Kidney (tissue), 14 donors: ENCODE data around the gene OR6J1. TPM values are rescaled to one million over a fixed set of nuclear protein-coding genes. Genes with fewer than 3 reads are reported as not detected.
"Not testable (repeated sequence)": the region's sequence is repeated elsewhere in the genome, so short reads cannot be mapped to it uniquely, and the experiment has no call there.

Experiments used
- DNase-seq, 5 donors: peaks; one replicate each; pipeline ENCODE4 v3.0.0-alpha.2; 2013 to 2020
- FAIRE-seq: peaks from 2 replicates; lab custom pipeline; 2012; peaks lifted over from hg19 to GRCh38; lab: Jason Lieb, UNC
- H3K27ac ChIP-seq, 2 donors: one replicate each; pipeline ENCODE4 v1.7.0; 2013; ENCODE audit warnings: low read depth in 2 of 2, low read length in 2 of 2, inconsistent platforms in 1 of 2
- H3K27me3 ChIP-seq: one replicate; pipeline ENCODE4 v1.7.1; 2013; ENCODE audit warnings: low read length, inconsistent platforms; ENCODE audit not compliant: control insufficient read depth, insufficient read depth
- H3K36me3 ChIP-seq, 3 donors: one replicate each; pipeline versions ENCODE4 v1.7.0 to v1.7.1; 2013; ENCODE audit warnings: low read length in 3 of 3, control low read depth in 1 of 3, inconsistent platforms in 1 of 3; ENCODE audit not compliant: insufficient read depth in 3 of 3, control insufficient read depth in 2 of 3
- H3K4me1 ChIP-seq, 3 donors: one replicate each; pipeline versions ENCODE4 v1.7.0 to v1.7.1; 2013; ENCODE audit warnings: low read length in 3 of 3, inconsistent platforms in 1 of 3, low read depth in 1 of 3; ENCODE audit not compliant: control insufficient read depth in 2 of 3, insufficient read depth in 2 of 3
- H3K4me3 ChIP-seq, 3 donors: one replicate each; pipeline versions ENCODE4 v1.7.0 to v1.8.1; 2013; ENCODE audit warnings: low read length in 3 of 3, control low read depth in 1 of 3, inconsistent platforms in 1 of 3
- H3K9ac ChIP-seq, 3 donors: one replicate each; pipeline versions ENCODE4 v1.7.0 to v1.7.1; 2013; ENCODE audit warnings: low read length in 3 of 3, control low read depth in 1 of 3, inconsistent platforms in 1 of 3
- H3K9me3 ChIP-seq, 3 donors: one replicate each; pipeline versions ENCODE4 v1.7.0 to v1.7.1; 2013; ENCODE audit warnings: low read length in 3 of 3, control low read depth in 1 of 3, inconsistent platforms in 1 of 3; ENCODE audit not compliant: control insufficient read depth in 2 of 3, insufficient read depth in 1 of 3
- CTCF ChIP-seq: IDR thresholded peaks from 3 replicates; pipeline ENCODE4 v1.5.1; 2012; ENCODE audit warnings: mild to moderate bottlenecking, moderate library complexity, borderline replicate concordance; ENCODE audit not compliant: insufficient read depth; ENCODE audit errors: extremely low read depth
- intact Hi-C: fragments of 100-400 bp; cut with DNase I; formaldehyde crosslinking; loops from one replicate; pipeline ENCODE4 v1.11.1; 2022
- polyA plus RNA-seq: library from polyadenylated mRNA; stranded (reverse); fragments of 350-450 nt; fragmentation: Illumina TruSeq; extraction: RNeasy Lipid Tissue Mini Kit (QIAGEN cat#74804); gene quantifications from one replicate; pipeline ENCODE4 v1.2.3, GENCODE V29; 2014; ENCODE audit warnings: low read depth, low replicate concordance; ENCODE audit not compliant: insufficient read depth
- total RNA-seq: library from RNA; stranded (reverse); fragmentation: NEBNext Ultra II Directional; extraction: Animal tissue kit (Norgen Biotek cat#: 25700); gene quantifications from one replicate; pipeline ENCODE4 v1.2.1, GENCODE V29; 2021
- donor health status: control.
- donor health status: control.
- donor health status: control.
- donor health status: control.
- donor health status: control.
- donor health status: DM: yes; HTN: yes; CAD: no.
- donor health status: Normal renal cell carcinoma (clear cell type).

OR6J1 gene
- total and polyA plus RNA-seq, 2 donors from 2014 or later: not detected

GRCh38 chr14:22640192-22640591 lies 4.0 kb downstream of the OR6J1 start:
- no peaks in the 10 kb centered on the region for H3K9me3 ChIP-seq
- no peak for DNase-seq
- no peaks in the 10 kb centered on the region for H3K27me3 ChIP-seq
- no peak overlapping the region for H3K9ac ChIP-seq
- no peak for FAIRE-seq
- H3K4me1 ChIP-seq: peaks cover 0 to 2% (median 0%) of the 10 kb centered on the region in 3 donors
- intact Hi-C loops: no loop called here
- no peak for TF ChIP-seq CTCF
- H3K36me3 ChIP-seq: no peaks in the 10 kb centered on the region
- no peak overlapping the region for H3K27ac ChIP-seq
- no peak overlapping the region for H3K4me3 ChIP-seq

- H3K9me3 ChIP-seq, DNase-seq, H3K4me1 ChIP-seq, H3K9ac ChIP-seq, H3K27ac ChIP-seq, H3K36me3 ChIP-seq, intact Hi-C loops, H3K4me3 ChIP-seq, FAIRE-seq, H3K27me3 ChIP-seq: not testable (repeated sequence)
These were observed 8.2 kb downstream of the OR6J1 start for GRCh38 chr14:22635980-22636379.

GRCh38 chr14:22634233-22634900 lies 9.8 kb downstream of the OR6J1 start:
- H3K4me1 ChIP-seq: no peaks in the 10 kb centered on the region
- intact Hi-C loops: no loop called here
- no peaks in the 10 kb centered on the region for H3K27me3 ChIP-seq
- H3K9me3 ChIP-seq: no peaks in the 10 kb centered on the region
- TF ChIP-seq CTCF: no peak
- H3K4me3 ChIP-seq: no peak overlapping the region
- FAIRE-seq (no peak), DNase-seq (no peak)
- no peak overlapping the region for H3K27ac ChIP-seq
- H3K9ac ChIP-seq: no peak overlapping the region
- H3K36me3 ChIP-seq: no peaks in the 10 kb centered on the region

GRCh38 chr14:22630486-22630885 lies 13.7 kb downstream of the OR6J1 start:
- Histone ChIP-seq H3K4me1 (no peaks in the 10 kb centered on the region), H3K9me3 (no peaks in the 10 kb centered on the region), H3K27me3 (no peaks in the 10 kb centered on the region), H3K9ac (no peak overlapping the region), H3K36me3 (no peaks in the 10 kb centered on the region), H3K27ac (no peak overlapping the region), H3K4me3 (no peak overlapping the region)
- intact Hi-C loops: no loop called here
- FAIRE-seq (no peak), DNase-seq (no peak)
- TF ChIP-seq CTCF: no peak
